22Rv1 (cell line): ENCODE results near the gene MAST2.

Experiments
- H3K27ac ChIP-seq: fragments of 450-650 bp; 2 replicates; pipeline ENCODE4 v1.5.1; 2017
- ZFX ChIP-seq: fragments of 450-650 bp; IDR thresholded peaks from 2 replicates; pipeline ENCODE4 v1.6.1; 2017; ENCODE audit warnings: antibody characterized with exemption, borderline replicate concordance
- TF ChIP-seq, protein P1 (sequence below): fragments of 450-650 bp; IDR thresholded peaks from 2 replicates; pipeline ENCODE4 v1.5.1; 2017; ENCODE audit warnings: mild to moderate bottlenecking

The MAST2 gene

DNA sequence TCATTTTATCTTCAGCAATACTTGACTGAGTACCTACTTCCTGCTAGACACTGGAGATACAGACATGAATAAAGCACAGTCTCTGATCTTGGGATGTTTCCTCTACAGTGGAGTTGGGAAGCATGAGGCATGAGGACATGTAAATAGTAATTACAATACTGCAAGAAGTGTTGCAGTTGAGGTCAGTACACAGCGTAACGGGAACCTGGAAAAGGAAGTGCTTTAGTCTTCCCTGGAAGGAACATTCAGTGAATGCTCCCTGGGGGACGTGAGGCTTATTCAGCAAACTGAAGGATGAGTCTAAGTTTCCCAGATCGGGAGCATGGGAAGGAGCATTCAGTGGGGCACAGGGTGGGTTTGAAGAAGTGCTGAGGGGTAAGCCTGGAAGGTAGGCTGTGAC, 216.6 kb downstream of the MAST2 start:
- no peak overlapping the region for H3K27ac ChIP-seq
- TF ChIP-seq, protein P1, sequence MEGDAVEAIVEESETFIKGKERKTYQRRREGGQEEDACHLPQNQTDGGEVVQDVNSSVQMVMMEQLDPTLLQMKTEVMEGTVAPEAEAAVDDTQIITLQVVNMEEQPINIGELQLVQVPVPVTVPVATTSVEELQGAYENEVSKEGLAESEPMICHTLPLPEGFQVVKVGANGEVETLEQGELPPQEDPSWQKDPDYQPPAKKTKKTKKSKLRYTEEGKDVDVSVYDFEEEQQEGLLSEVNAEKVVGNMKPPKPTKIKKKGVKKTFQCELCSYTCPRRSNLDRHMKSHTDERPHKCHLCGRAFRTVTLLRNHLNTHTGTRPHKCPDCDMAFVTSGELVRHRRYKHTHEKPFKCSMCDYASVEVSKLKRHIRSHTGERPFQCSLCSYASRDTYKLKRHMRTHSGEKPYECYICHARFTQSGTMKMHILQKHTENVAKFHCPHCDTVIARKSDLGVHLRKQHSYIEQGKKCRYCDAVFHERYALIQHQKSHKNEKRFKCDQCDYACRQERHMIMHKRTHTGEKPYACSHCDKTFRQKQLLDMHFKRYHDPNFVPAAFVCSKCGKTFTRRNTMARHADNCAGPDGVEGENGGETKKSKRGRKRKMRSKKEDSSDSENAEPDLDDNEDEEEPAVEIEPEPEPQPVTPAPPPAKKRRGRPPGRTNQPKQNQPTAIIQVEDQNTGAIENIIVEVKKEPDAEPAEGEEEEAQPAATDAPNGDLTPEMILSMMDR = no peak
- no peak for TF ChIP-seq ZFX

DNA sequence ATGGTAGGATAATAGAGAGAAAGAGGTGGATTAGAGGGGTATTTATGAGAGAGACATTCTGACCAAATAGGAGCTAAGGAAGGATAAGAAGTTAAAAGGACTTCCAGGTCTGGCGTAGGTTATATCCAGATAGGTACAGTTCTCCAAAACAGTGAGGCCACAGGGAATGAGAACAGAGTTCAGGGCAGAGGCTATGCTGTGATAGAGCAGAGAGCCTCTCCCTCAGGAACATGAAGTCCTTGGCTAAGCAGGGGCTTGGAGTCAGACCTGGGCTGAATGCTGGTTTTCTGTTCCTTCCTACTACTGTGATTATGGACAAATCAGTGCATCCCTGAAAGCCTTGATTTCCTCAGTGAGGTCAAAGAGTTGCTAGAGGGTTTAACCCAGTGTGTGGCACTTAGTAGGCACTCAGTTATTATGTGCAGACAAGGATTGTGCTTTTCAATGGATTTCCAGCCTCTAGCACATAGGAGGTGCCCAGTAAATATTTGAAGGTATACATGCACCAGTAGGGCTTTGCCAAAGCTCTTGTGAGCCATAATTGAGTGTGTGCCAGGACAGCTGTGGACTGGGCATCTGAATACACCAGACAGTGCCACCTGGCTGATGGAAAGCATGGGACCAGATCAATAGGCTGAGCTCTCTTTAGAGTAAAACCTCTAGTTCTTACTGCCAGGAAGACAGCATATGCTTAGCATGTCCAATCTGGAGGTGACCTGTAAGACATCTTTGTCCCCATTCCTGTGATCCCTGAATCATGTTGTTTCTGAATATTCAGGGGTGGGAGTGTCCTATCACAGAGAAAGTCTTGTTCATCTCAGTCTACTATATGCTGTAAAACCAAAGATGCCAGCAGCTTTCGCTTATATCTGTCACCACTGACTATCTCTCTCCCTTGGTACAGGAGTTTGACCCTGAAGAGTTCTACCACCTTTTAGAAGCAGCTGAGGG, 217.9 kb downstream of the MAST2 start:
- TF ChIP-seq ZFX = no peak
- TF ChIP-seq, protein P1 = no peak

DNA sequence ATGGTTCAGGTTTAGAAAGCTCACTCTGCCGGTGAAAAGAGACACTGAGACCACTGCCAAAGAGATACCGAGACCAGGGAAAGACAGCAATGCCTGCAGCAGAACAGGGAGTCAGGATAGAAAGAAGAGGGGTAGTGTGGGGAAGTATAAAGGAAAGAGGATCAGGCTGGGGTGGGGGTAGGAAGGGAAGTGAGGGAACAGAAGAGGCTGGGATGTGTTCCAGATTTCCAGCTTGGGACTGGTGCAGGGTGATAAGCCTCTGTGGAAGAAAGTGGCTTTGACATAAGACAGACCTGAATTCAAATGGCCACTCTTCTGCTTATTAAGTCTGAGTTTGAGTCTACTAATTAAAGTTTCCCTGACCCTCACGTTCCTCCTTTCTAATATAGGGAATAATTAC, 223.1 kb downstream of the MAST2 start:
- TF ChIP-seq, protein P1 = no peak
- no peak for TF ChIP-seq ZFX
- no peak overlapping the region for H3K27ac ChIP-seq

More for the DNA sequence above, 217.9 kb downstream of the MAST2 start:
- no peak overlapping the region for H3K27ac ChIP-seq

DNA sequence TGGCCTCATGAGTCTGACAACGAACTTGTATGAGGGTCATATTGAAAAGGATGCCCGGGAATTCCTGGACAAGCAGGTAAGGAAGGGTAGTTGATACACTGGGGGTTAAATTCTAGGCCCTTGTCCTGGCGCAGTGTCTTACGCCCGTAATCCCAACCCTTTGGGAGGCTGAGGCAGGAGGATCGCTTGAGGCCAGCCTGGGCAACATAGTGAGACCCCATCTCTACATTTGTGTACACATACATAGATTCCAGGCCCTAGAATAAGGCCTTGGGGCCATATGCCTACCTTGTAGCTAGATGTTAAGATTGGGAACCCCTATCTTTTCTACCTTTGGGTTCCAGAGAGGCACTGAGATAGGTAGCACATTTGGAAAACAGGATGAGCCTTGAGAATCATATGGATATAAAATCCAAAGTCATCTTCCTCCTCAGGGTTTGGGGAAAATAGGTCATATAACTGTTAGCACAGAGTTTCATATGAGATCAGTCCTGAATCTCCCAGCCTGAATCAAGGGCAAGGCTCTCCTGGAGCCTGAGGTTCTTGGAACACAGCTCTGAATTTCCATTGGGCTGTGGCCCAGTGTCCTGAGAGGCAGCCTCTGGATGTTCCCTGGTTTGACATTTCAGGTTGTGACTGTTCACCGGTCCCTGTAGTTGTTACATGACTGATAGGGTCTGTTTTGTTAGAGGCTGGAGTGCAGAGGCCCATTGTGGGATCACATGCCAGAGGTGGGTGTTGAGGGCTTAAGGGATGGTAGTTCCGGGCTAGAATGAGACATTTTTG, 224.6 kb downstream of the MAST2 start:
- no peak for TF ChIP-seq ZFX
- TF ChIP-seq, protein P1 = no peak
- H3K27ac ChIP-seq = no peak overlapping the region

DNA sequence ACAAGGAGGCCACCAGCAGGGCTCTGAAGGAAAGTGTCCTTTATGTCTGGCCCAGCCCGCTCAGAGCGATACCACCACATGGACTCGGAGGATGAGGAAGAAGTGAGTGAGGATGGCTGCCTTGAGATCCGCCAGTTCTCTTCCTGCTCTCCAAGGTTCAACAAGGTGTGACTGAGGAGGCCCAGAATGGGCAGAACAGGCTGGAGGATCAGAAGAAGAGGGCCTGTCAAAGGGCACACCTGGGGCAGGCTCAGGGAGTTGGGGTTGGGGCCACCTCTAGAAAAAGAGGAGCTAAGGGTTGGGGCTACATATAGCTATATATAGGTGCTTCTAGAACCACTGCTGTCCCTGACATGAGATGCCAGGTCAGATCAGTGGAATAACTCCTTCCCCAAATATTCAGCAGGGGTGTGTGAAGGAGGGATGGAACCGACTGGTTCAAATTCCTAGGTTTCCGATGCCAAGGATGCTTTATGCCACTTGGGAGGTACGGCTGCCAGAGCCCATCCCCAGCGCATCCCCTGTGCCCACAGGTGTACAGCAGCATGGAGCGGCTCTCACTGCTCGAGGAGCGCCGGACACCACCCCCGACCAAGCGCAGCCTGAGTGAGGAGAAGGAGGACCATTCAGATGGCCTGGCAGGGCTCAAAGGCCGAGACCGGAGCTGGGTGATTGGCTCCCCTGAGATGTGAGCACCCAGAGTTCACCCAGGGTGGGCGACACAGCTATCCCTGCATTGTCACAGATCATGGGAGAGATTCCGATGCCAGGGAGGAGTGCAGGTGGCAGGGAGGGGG, 226.9 kb downstream of the MAST2 start:
- H3K27ac ChIP-seq = no peak overlapping the region
- TF ChIP-seq, protein P1 = no peak
- TF ChIP-seq ZFX = no peak

DNA sequence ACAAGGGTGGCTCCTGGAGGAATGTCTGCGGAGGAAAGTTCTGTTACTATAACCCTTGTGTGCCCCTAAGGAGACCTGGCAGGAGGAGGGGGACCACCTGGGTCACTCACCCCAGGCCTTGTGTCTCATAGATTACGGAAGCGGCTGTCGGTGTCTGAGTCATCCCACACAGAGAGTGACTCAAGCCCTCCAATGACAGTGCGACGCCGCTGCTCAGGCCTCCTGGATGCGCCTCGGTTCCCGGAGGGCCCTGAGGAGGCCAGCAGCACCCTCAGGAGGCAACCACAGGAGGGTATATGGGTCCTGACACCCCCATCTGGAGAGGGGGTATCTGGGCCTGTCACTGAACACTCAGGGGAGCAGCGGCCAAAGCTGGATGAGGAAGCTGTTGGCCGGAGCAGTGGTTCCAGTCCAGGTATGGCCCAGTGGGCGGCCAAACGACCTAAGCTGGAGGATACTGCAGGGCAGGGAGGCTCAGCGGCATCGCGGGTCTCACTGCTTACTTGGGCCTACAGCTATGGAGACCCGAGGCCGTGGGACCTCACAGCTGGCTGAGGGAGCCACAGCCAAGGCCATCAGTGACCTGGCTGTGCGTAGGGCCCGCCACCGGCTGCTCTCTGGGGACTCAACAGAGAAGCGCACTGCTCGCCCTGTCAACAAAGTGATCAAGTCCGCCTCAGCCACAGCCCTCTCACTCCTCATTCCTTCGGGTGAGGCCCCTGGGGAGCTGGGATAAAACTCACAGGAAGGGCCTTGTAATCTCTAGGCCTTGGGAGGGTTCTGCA, 227.7 kb downstream of the MAST2 start:
- no peak for TF ChIP-seq ZFX
- TF ChIP-seq, protein P1 = no peak
- no peak overlapping the region for H3K27ac ChIP-seq
